Ovary (tissue), 3 donors: Measurements from ENCODE around the gene SRP19.

Experiments
- CTCF ChIP-seq, 3 donors: fragments of 450-650 bp in 2 of 3; fragments of 200-600 bp in 1 of 3; IDR thresholded peaks; one replicate each; pipeline versions ENCODE4 v1.5.1 to v1.8.0; 2016 to 2022; ENCODE audit warnings: antibody characterized with exemption in 3 of 3, mild to moderate bottlenecking in 1 of 3
- POLR2A ChIP-seq: fragments of 450-650 bp; IDR thresholded peaks from one replicate; pipeline ENCODE4 v1.6.1; 2017; ENCODE audit warnings: antibody characterized with exemption, mild to moderate bottlenecking, moderate library complexity
- donor health status: DM: no; HTN: no; CAD: no.

GRCh38 chr5:112823656-112824055 lies 37.4 kb upstream of the SRP19 start:
- TF ChIP-seq CTCF (IDR thresholded peaks at IDR 0.05) (no peak), POLR2A (no peak)
